ENCODE data around the gene NPTX2.
"Not testable (repeated sequence)": the region's sequence is repeated elsewhere in the genome, so short reads cannot be mapped to it uniquely, and the experiment has no call there.

Gene NPTX2

GRCh38 chr7:98617051-98617959 is at the start of gene NPTX2:
TSS of gene NPTX2 (plus strand) at chr7:98617285. CDS start at chr7:98617462, 177 bp downstream.
- no peak for DNase-seq (ENCODE audit: low read depth in 1 of 2, low spot score in 1 of 2)

DNA sequence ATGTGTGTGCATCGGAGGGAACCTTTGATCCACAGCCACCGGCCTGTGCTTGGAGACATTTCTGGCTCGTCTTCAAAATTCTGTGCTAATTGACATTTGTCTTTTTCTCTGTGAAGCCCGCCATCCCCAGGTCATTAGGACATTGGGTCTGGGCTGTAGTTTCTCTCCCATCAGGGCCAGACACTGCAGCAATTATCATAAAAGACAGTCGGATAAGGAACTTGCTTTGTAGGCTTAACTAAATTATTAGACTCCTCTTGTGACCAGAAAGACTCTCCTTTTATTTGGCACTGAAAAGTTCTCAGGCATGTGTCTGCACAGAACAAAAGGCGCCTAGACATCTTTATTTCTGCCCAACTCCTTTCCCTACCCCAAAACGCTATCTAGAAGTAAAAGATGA is 49.1 kb upstream of the NPTX2 start:
- DNase-seq (ENCODE audit: low read depth in 1 of 2, low spot score in 1 of 2), result no peak

GRCh38 chr7:98568891-98569290 is 48.2 kb upstream of the NPTX2 start:
- no peak for DNase-seq (ENCODE audit: low read depth in 1 of 2, low spot score in 1 of 2)

DNA sequence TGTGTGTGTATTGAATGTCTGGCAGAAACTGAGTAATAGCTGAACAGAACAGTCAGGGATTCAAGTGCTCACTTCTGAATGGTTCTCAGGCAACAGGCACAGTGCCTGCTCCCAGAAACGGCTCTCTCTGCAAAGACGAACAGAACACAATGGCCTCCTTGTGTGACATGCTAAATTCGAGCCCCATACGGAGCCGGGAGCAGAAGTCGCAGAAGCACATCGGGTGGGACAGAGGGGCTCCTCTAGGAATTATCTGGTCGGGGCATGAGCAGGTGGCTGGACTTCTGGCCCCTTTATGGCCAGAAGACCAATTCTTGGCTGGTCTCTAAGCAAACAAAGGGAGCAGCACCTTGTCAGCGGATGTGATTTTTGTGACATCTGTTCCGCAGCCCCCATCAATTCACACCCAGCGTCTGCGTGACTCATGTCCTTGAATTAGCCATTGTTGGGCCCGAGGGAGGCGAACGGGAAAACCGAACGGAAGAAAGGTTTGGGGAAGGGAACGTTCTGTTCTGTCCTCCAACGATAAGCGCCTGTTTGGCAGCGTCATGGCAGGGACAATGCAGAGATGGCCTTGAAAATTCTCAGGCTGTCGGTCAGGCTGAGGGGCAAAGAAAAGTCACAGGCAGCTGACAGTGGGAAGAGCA is 47.3 kb upstream of the NPTX2 start:
- no peak for DNase-seq (ENCODE audit: low read depth in 1 of 2, low spot score in 1 of 2)

- DNase-seq (ENCODE audit: low read depth in 1 of 2, low spot score in 1 of 2), result no peak
Observed at GRCh38 chr7:98571006-98571405, 46.1 kb upstream of the NPTX2 start.

- no peak for DNase-seq (ENCODE audit: low read depth in 1 of 2, low spot score in 1 of 2)
Observed at GRCh38 chr7:98571986-98572385, 45.1 kb upstream of the NPTX2 start.

DNA sequence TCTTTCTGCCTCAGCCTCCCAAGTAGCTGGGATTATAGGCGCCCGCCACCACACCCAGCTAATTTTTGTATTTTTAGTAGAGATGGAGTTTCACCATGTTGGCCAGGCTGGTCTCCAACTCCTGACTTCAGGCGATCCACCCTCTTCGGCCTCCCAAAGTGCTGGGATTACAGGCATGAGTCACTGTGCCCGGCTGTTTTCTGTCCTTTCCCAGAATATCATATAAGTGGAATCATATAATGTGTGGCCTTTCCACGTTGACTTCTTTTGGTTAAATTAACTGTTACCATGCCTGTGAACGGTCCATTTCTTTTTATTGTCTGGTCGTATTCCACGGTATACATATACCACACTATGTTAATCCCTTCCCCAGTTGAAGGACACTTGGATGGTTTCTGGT is 44.4 kb upstream of the NPTX2 start:
- not testable (repeated sequence) for DNase-seq (ENCODE audit: low read depth in 1 of 2, low spot score in 1 of 2)

GRCh38 chr7:98573816-98574215 is 43.3 kb upstream of the NPTX2 start:
- no peak for DNase-seq (ENCODE audit: low read depth in 1 of 2, low spot score in 1 of 2)

DNA sequence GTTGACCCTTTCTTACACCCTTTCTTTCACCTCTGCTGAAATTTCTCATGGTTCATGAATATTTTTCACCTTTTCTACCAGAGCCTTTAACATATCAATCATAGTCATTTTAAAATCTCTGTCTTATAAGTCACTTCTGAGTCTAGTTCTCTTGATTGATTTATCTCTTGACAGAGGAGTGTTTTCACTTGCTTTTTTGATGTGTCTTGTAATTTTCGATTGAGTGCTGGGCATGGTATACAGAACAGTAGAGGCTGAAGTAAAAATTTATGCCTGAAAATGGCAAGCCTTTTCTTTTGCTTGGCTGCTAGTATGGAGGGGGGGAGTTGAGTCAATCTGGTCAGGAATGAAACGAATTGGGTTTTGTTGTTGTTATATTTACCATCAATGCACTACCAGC is 41.2 kb upstream of the NPTX2 start:
- DNase-seq (ENCODE audit: low read depth in 1 of 2, low spot score in 1 of 2), result no peak

DNA sequence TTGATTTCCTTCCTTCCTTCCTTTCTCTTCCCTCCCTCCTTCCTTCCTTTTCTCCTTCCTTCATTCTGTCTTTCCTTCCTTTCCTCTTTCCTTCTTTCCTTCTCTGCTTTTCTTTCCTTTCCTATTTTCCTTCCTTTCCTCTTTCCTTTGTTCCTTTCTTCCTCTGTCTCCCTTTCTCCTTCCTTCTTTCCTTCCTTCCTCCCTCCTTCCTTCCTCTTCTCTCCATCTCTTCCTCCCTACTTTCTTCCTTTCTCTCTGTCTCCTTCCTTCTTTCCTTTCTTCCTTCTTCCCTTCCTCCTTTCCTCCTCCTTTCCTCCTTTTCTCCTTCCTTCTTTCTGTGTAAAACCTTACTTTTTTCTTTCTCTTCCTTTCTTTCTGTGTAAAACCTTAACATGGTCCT is 32.3 kb upstream of the NPTX2 start:
- DNase-seq (ENCODE audit: low read depth in 1 of 2, low spot score in 1 of 2), result no peak

- no peak for DNase-seq (ENCODE audit: low read depth in 1 of 2, low spot score in 1 of 2)
Observed at GRCh38 chr7:98591926-98592325, 25.2 kb upstream of the NPTX2 start.

DNA sequence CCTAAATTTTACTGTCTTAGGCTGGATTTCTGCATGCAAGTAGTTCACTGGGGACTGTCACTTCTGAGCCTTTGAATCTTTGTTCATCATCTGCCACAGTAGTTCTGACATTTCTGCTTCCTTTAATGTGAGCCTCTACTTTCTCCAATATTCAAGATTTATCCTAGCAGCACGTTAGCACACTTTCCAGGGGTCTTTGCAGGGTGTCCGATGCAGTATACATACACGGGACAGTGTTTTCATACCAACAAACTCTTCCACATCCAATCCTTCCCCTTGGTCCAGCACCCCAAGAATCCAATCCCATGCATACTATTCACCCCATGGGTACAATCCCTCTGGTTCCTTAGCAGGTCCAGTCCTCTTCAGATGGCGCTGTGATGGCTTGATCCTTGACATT is 22.7 kb upstream of the NPTX2 start:
- no peak for DNase-seq (ENCODE audit: low read depth in 1 of 2, low spot score in 1 of 2)

- no peak for DNase-seq (ENCODE audit: low read depth in 1 of 2, low spot score in 1 of 2)
Observed at GRCh38 chr7:98594787-98595186, 22.3 kb upstream of the NPTX2 start.

GRCh38 chr7:98598846-98599615 is 18.1 kb upstream of the NPTX2 start:
- no peak for DNase-seq (ENCODE audit: low read depth in 1 of 2, low spot score in 1 of 2)

- DNase-seq (ENCODE audit: low read depth in 1 of 2, low spot score in 1 of 2), result no peak
Observed at GRCh38 chr7:98599886-98600285, 17.2 kb upstream of the NPTX2 start.

GRCh38 chr7:98602755-98603398 is 14.2 kb upstream of the NPTX2 start:
- no peak for DNase-seq (ENCODE audit: low read depth in 1 of 2, low spot score in 1 of 2)

GRCh38 chr7:98603399-98603788 is 13.7 kb upstream of the NPTX2 start:
- no peak for DNase-seq (ENCODE audit: low read depth in 1 of 2, low spot score in 1 of 2)

- DNase-seq (ENCODE audit: low read depth in 1 of 2, low spot score in 1 of 2), result no peak
Observed at GRCh38 chr7:98613601-98614425, 3.3 kb upstream of the NPTX2 start.

DNA sequence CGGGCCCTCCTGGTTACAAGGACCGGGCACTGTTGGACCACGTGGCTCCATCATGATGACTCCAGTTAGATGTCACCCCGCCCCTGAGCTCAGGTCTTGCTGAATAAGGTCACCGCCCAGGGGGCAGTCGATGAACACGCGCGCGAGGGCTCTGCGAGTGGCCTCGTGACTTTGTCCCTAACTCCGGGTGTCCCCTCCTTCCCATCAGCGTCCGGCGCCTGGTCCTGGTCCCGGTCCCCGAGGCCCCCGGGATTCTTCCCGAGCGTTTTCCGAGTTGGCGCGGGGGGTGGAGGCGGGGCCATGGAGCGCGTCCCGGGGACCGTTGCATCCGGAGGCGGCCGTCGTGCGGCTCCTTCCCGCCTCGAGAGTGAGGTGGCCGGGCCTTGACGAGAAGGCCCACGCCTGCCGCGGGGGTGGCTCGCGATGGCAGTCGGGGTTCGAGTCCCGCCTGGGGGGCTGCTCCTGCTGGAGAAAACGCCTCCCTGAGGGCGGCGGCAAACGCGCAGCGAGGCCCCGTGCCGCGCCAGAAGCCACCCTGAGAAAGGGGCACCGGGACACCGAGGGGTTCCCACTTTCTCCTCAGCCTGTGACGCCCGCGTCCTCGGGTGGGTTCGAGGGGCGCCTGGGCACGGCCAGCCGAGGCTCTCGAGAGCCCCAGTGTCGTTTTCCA is 569 bp upstream of the NPTX2 start:
- DNase-seq (ENCODE audit: low read depth in 1 of 2, low spot score in 1 of 2), result no peak

- DNase-seq (ENCODE audit: low read depth in 1 of 2, low spot score in 1 of 2), result no peak
Observed at GRCh38 chr7:98617960-98618418, 904 bp downstream of the NPTX2 start.
